ENCODE data around the gene FCHO1. TPM values are rescaled to one million over a fixed set of nuclear protein-coding genes. Genes with fewer than 3 reads are reported as not detected.

The FCHO1 gene
- total RNA-seq, 4 donors from 2014 or later, result 0.13 to 2.1 (median 0.51) TPM; not detected in 1

DNA sequence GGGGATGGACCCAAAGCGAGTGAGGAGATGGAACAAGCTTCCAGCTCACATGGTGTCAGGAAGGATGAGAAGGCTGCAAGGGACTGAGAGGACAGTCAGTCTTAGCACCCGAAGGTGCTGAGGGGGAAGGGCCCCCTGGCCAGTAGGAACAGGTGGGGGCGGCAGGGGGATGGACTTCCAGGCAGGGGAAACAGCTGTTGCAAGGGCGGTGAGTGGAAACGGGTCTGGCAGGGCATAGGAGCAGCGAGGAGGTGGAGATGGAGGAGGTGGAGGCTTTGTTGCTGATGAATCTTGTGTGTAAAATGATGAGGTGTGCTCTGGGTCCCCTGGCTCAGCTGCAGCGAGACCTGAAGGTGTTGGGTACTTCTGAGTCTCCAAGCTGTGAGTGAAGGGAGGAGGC, 30.8 kb upstream of the FCHO1 start:
- Histone ChIP-seq H3K9me3 (no peaks in the 10 kb centered on the region), H3K4me3 (peak overlapping the region; percentile 67 to 93 (median 79)), H3K4me1 (peaks cover 27 to 29% of the 10 kb centered on the region in 2 donors), H3K27ac (peak overlapping the region in 1 of 4 donors; percentile 66), H3K27me3 (no peaks in the 10 kb centered on the region), H3K36me3 (peaks cover 0 to 16% of the 10 kb centered on the region in 2 donors)
- in situ Hi-C loops (cut with MboI; ENCODE audit: low sequenced_read_pairs in 4 of 4) (no loop called here), intact Hi-C loops (cut with DNase I; ENCODE audit: low total_unique reads) (no loop called here)
- TF ChIP-seq, protein P1, sequence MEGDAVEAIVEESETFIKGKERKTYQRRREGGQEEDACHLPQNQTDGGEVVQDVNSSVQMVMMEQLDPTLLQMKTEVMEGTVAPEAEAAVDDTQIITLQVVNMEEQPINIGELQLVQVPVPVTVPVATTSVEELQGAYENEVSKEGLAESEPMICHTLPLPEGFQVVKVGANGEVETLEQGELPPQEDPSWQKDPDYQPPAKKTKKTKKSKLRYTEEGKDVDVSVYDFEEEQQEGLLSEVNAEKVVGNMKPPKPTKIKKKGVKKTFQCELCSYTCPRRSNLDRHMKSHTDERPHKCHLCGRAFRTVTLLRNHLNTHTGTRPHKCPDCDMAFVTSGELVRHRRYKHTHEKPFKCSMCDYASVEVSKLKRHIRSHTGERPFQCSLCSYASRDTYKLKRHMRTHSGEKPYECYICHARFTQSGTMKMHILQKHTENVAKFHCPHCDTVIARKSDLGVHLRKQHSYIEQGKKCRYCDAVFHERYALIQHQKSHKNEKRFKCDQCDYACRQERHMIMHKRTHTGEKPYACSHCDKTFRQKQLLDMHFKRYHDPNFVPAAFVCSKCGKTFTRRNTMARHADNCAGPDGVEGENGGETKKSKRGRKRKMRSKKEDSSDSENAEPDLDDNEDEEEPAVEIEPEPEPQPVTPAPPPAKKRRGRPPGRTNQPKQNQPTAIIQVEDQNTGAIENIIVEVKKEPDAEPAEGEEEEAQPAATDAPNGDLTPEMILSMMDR (IDR thresholded peaks at IDR 0.05 in 4 of 5, conservative IDR thresholded peaks at IDR 0.05 in 1 of 5), result no peak
- no peak for TF ChIP-seq POLR2A (IDR thresholded peaks at IDR 0.05)
- DNase-seq (no peak), ATAC-seq (no peak)

DNA sequence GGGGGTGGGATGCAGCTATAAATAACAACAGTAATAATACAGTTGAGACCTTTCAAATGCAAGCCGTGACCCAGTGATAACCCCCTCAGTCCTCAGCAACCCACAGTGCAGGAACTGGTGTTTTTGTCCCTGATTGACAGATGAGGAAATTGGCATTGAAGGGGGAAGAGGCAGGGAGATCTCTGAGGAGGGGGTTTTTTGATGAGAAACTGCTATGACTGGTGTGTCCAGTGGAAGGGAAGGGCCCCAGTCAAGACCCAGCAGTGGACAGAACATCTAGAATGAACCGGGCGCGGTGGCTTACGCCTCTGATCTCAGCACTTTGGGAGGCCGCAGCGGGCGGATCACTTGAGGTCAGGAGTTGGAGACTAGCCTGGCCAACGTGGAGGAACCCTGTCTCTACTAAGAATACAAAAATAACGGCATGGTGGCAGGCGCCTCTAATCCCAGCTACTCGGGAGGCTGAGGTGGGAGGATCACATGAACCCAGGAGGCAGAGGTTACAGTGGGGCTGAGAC, 30.1 kb upstream of the FCHO1 start:
- intact Hi-C loops (cut with DNase I; ENCODE audit: low total_unique reads), result no loop called here
- Histone ChIP-seq H3K27me3 (no peaks in the 10 kb centered on the region), H3K9me3 (no peaks in the 10 kb centered on the region), H3K36me3 (peaks cover 0 to 23% of the 10 kb centered on the region in 2 donors), H3K27ac (peak overlapping the region in 2 of 4 donors; percentile 12 to 22), H3K4me1 (peaks cover 27 to 29% of the 10 kb centered on the region in 2 donors), H3K4me3 (peak overlapping the region; percentile 67 to 93 (median 79))
- TF ChIP-seq POLR2A (IDR thresholded peaks at IDR 0.05), result no peak
- TF ChIP-seq, protein P1 (IDR thresholded peaks at IDR 0.05 in 4 of 5, conservative IDR thresholded peaks at IDR 0.05 in 1 of 5), result no peak
- in situ Hi-C loops (cut with MboI; ENCODE audit: low sequenced_read_pairs in 4 of 4), result no loop called here
- ATAC-seq (no peak), DNase-seq (no peak)

DNA sequence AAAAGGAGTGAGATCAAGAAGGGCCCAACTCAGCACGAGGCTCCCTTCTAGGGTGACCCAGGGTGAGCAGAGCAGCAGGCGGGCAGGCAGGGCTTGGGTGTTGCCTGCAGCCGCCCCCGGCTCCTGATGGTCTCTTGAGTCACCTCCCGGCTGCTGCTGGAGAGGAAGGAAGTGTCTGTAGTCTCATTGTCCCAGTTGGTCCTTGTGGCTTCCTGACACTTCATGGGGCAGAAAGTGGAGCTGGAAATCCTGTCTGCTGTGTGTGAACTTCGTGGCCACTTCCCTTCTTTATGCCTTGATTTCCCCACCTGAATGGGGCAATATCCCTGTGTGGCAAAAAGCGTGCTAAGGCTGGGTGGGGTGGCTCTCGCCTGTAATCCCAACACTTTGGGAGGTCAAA, 29.5 kb upstream of the FCHO1 start:
- intact Hi-C loops (cut with DNase I; ENCODE audit: low total_unique reads) (no loop called here), in situ Hi-C loops (cut with MboI; ENCODE audit: low sequenced_read_pairs in 4 of 4) (no loop called here)
- H3K4me1 ChIP-seq, result peaks cover 27 to 29% of the 10 kb centered on the region in 2 donors
- peak overlapping the region in 2 of 4 donors; percentile 12 to 22 for H3K27ac ChIP-seq
- TF ChIP-seq POLR2A (IDR thresholded peaks at IDR 0.05), result no peak
- TF ChIP-seq, protein P1 (IDR thresholded peaks at IDR 0.05 in 4 of 5, conservative IDR thresholded peaks at IDR 0.05 in 1 of 5), result no peak
- no peaks in the 10 kb centered on the region for H3K27me3 ChIP-seq
- peaks cover 0 to 27% of the 10 kb centered on the region in 2 donors for H3K36me3 ChIP-seq
- no peak for ATAC-seq
- no peak overlapping the region for H3K4me3 ChIP-seq
- DNase-seq, result peak; percentile 12 to 24
- no peaks in the 10 kb centered on the region for H3K9me3 ChIP-seq

DNA sequence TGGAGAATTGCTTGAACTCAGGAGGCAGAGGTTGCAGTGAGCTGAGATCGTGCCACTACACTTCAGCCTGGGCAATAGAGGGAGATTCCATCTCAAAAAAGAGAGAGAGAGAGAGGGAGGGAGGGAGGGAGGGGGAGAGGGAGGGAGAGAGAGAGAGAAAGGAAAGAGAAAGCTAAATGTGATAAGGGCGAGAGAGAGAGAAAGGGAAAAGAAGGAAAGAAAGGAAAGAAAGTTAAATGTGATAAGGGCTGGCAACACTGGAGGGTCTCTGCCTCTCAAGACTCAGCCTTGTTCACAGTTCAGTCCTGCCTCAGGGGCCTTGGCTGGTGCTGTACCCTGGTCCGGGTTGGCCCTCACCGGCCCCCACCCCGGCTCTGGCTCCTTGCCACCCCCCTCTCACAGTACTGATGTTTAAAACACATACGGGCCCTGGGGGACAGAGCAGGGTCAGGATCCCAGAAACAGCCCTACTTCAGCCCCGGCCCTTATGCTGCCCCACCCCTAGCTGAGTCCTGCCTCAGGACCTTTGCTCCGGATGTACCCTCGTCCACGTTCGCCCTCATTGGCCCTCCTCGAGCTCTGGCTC, 28.5 kb upstream of the FCHO1 start:
- in situ Hi-C loops (cut with MboI; ENCODE audit: low sequenced_read_pairs in 4 of 4), result no loop called here

More for the DNA sequence above, 28.5 kb upstream of the FCHO1 start:
- no peaks in the 10 kb centered on the region for H3K9me3 ChIP-seq
- H3K4me3 ChIP-seq, result no peak overlapping the region
- DNase-seq (no peak), ATAC-seq (no peak)
- peaks cover 22 to 24% of the 10 kb centered on the region in 2 donors for H3K4me1 ChIP-seq
- no peak overlapping the region for H3K27ac ChIP-seq
- TF ChIP-seq, protein P1 (IDR thresholded peaks at IDR 0.05 in 4 of 5, conservative IDR thresholded peaks at IDR 0.05 in 1 of 5), result no peak
- TF ChIP-seq POLR2A (IDR thresholded peaks at IDR 0.05), result no peak
- peaks cover 0 to 37% of the 10 kb centered on the region in 2 donors for H3K36me3 ChIP-seq
- H3K27me3 ChIP-seq, result no peaks in the 10 kb centered on the region
- intact Hi-C loops (cut with DNase I; ENCODE audit: low total_unique reads), result no loop called here

Measured in gastrocnemius medialis (tissue), 4 donors.